Astrocyte (in vitro differentiated cells and primary cell): ENCODE measurements around the gene CCDC141. TPM values are rescaled to one million over a fixed set of nuclear protein-coding genes. Genes with fewer than 3 reads are reported as not detected.
"Not testable (repeated sequence)": the region's sequence is repeated elsewhere in the genome, so short reads cannot be mapped to it uniquely, and the experiment has no call there.

Experiments used
- DNase-seq: peaks from one replicate; pipeline ENCODE4 v3.0.0-alpha.2; 2010; ENCODE audit warnings: low read depth
- FAIRE-seq: peaks from 2 replicates; lab custom pipeline; 2011; peaks lifted over from hg19 to GRCh38; lab: Jason Lieb, UNC
- H2AFZ ChIP-seq: 2 replicates; pipeline ENCODE4 v1.6.0; 2012; ENCODE audit warnings: low read depth, low read length, inconsistent platforms
- H3K27ac ChIP-seq: 2 replicates; pipeline ENCODE4 v1.5.1; 2011; ENCODE audit warnings: low read depth, low read length, inconsistent platforms
- H3K27me3 ChIP-seq: 2 replicates; pipeline ENCODE4 v1.6.0; 2011; ENCODE audit warnings: low read length, inconsistent platforms; ENCODE audit not compliant: insufficient read depth
- H3K36me3 ChIP-seq: 2 replicates; pipeline ENCODE4 v1.5.1; 2011; ENCODE audit warnings: low read length, inconsistent platforms; ENCODE audit not compliant: insufficient read depth
- H3K4me1 ChIP-seq: 2 replicates; pipeline ENCODE4 v1.5.1; 2011; ENCODE audit warnings: low read length, inconsistent platforms; ENCODE audit not compliant: insufficient read depth
- H3K4me2 ChIP-seq: 2 replicates; pipeline ENCODE4 v1.6.0; 2012; ENCODE audit warnings: low read length, inconsistent platforms
- H3K4me3 ChIP-seq: 2 replicates; pipeline ENCODE4 v1.5.1; 2011; ENCODE audit warnings: low read depth, mild to moderate bottlenecking, low read length, inconsistent platforms; ENCODE audit not compliant: insufficient read depth
- H3K79me2 ChIP-seq: 2 replicates; pipeline ENCODE4 v1.6.0; 2012; ENCODE audit warnings: mild to moderate bottlenecking, low read length, inconsistent platforms; ENCODE audit not compliant: insufficient read depth
- H3K9ac ChIP-seq: 2 replicates; pipeline ENCODE4 v1.6.0; 2012; ENCODE audit warnings: mild to moderate bottlenecking, low read length, inconsistent platforms
- H3K9me3 ChIP-seq: 2 replicates; pipeline ENCODE4 v1.5.1; 2012; ENCODE audit warnings: low read depth, mild to moderate bottlenecking, low read length, inconsistent platforms; ENCODE audit not compliant: insufficient read depth
- H4K20me1 ChIP-seq: 2 replicates; pipeline ENCODE4 v1.6.0; 2012; ENCODE audit warnings: low read length, inconsistent platforms; ENCODE audit not compliant: insufficient read depth
- H3K27ac Mint-ChIP-seq: one replicate; pipeline ENCODE4 v1.8.0; 2021; ENCODE audit warnings: mild to moderate bottlenecking, mixed read lengths; ENCODE audit not compliant: unreplicated experiment
- H3K27me3 Mint-ChIP-seq: one replicate; pipeline ENCODE4 v1.8.0; 2021; ENCODE audit warnings: low read depth, mixed read lengths; ENCODE audit not compliant: unreplicated experiment
- H3K36me3 Mint-ChIP-seq: one replicate; pipeline ENCODE4 v1.8.0; 2021; ENCODE audit warnings: low read depth, mixed read lengths; ENCODE audit not compliant: unreplicated experiment
- H3K4me1 Mint-ChIP-seq: one replicate; pipeline ENCODE4 v1.8.0; 2021; ENCODE audit warnings: low read depth, mixed read lengths; ENCODE audit not compliant: unreplicated experiment
- H3K4me3 Mint-ChIP-seq: one replicate; pipeline ENCODE4 v1.8.0; 2021; ENCODE audit warnings: mild to moderate bottlenecking, moderate library complexity, mixed read lengths; ENCODE audit not compliant: unreplicated experiment
- H3K9me3 Mint-ChIP-seq: one replicate; pipeline ENCODE4 v1.8.0; 2021; ENCODE audit warnings: mild to moderate bottlenecking, mixed read lengths; ENCODE audit not compliant: unreplicated experiment
- CTCF ChIP-seq: IDR thresholded peaks from 2 replicates; pipeline ENCODE4 v1.5.1; 2011; ENCODE audit warnings: low read depth, mild to moderate bottlenecking, inconsistent platforms, low read length, moderate library complexity; ENCODE audit not compliant: insufficient read depth
- EZH2 ChIP-seq: IDR thresholded peaks from 2 replicates; pipeline ENCODE4 v1.6.1; 2012; ENCODE audit warnings: mild to moderate bottlenecking, low read length, inconsistent platforms; ENCODE audit not compliant: insufficient read depth
- total RNA-seq: library from RNA; stranded (reverse); gene quantifications from 2 replicates; pipeline ENCODE4 v1.2.1, GENCODE V29; 2021

The CCDC141 gene
- total RNA-seq, 1 donor from 2014 or later, result 0.18 TPM

GRCh38 chr2:178997067-178997466, 52.9 kb downstream of the CCDC141 start:
- H3K36me3 Mint-ChIP-seq, result no peaks in the 10 kb centered on the region
- no peak overlapping the region for H3K4me3 Mint-ChIP-seq
- FAIRE-seq (no peak), DNase-seq (no peak)
- Histone ChIP-seq H3K27ac (no peak overlapping the region), H3K79me2 (no peaks in the 10 kb centered on the region), H3K36me3 (no peaks in the 10 kb centered on the region), H3K9me3 (no peaks in the 10 kb centered on the region), H3K4me3 (no peak overlapping the region), H3K27me3 (no peaks in the 10 kb centered on the region), H4K20me1 (no peaks in the 10 kb centered on the region), H3K9ac (no peak overlapping the region), H2AFZ (no peak overlapping the region), H3K4me1 (no peaks in the 10 kb centered on the region), H3K4me2 (no peak overlapping the region)
- H3K27me3 Mint-ChIP-seq, result no peaks in the 10 kb centered on the region
- TF ChIP-seq EZH2, result no peak
- no peak for TF ChIP-seq CTCF
- no peak overlapping the region for H3K27ac Mint-ChIP-seq
- no peaks in the 10 kb centered on the region for H3K4me1 Mint-ChIP-seq
- peaks cover 4% of the 10 kb centered on the region for H3K9me3 Mint-ChIP-seq

- peaks cover 4% of the 10 kb centered on the region for H3K9me3 Mint-ChIP-seq
- no peaks in the 10 kb centered on the region for H3K9me3 ChIP-seq
- H3K27ac ChIP-seq, result no peak overlapping the region
- H3K27me3 ChIP-seq, result no peaks in the 10 kb centered on the region
- H3K4me3 Mint-ChIP-seq, result no peak overlapping the region
- no peak overlapping the region for H2AFZ ChIP-seq
- no peak overlapping the region for H3K9ac ChIP-seq
- H3K4me1 ChIP-seq, result no peaks in the 10 kb centered on the region
- no peak overlapping the region for H3K4me3 ChIP-seq
- H4K20me1 ChIP-seq, result no peaks in the 10 kb centered on the region
- FAIRE-seq (no peak), DNase-seq (no peak)
- H3K36me3 Mint-ChIP-seq, result no peaks in the 10 kb centered on the region
- H3K36me3 ChIP-seq, result no peaks in the 10 kb centered on the region
- no peaks in the 10 kb centered on the region for H3K79me2 ChIP-seq
- no peak overlapping the region for H3K27ac Mint-ChIP-seq
- no peaks in the 10 kb centered on the region for H3K27me3 Mint-ChIP-seq
- TF ChIP-seq CTCF (no peak), EZH2 (no peak)
- H3K4me1 Mint-ChIP-seq, result no peaks in the 10 kb centered on the region
- no peak overlapping the region for H3K4me2 ChIP-seq
These were observed 55.7 kb downstream of the CCDC141 start for GRCh38 chr2:178994264-178994663.

- H3K4me2 ChIP-seq, result no peak overlapping the region
- no peaks in the 10 kb centered on the region for H3K9me3 ChIP-seq
- H3K36me3 Mint-ChIP-seq, result no peaks in the 10 kb centered on the region
These were observed 56.1 kb downstream of the CCDC141 start for GRCh38 chr2:178993788-178994187.

GRCh38 chr2:178992719-178993118, 57.2 kb downstream of the CCDC141 start:
- H3K27me3 Mint-ChIP-seq, H3K9ac ChIP-seq, H4K20me1 ChIP-seq, H3K36me3 Mint-ChIP-seq, H3K4me1 ChIP-seq, H3K9me3 ChIP-seq, H3K4me3 Mint-ChIP-seq, H3K9me3 Mint-ChIP-seq, H3K4me3 ChIP-seq, H3K27ac Mint-ChIP-seq, H3K27me3 ChIP-seq, H3K79me2 ChIP-seq, DNase-seq, FAIRE-seq, H3K4me1 Mint-ChIP-seq, H3K27ac ChIP-seq, H2AFZ ChIP-seq, H3K36me3 ChIP-seq, H3K4me2 ChIP-seq: not testable (repeated sequence)

More at GRCh38 chr2:178993788-178994187, 56.1 kb downstream of the CCDC141 start:
- H3K27me3 Mint-ChIP-seq, result no peaks in the 10 kb centered on the region
- Histone ChIP-seq H3K36me3 (no peaks in the 10 kb centered on the region), H3K27me3 (no peaks in the 10 kb centered on the region), H3K4me3 (no peak overlapping the region), H3K27ac (no peak overlapping the region), H3K79me2 (no peaks in the 10 kb centered on the region), H4K20me1 (no peaks in the 10 kb centered on the region), H2AFZ (no peak overlapping the region), H3K4me1 (no peaks in the 10 kb centered on the region), H3K9ac (no peak overlapping the region)
- H3K4me3 Mint-ChIP-seq, result no peak overlapping the region
- no peak for TF ChIP-seq CTCF
- no peak for TF ChIP-seq EZH2
- no peak overlapping the region for H3K27ac Mint-ChIP-seq
- DNase-seq, result no peak
- no peaks in the 10 kb centered on the region for H3K4me1 Mint-ChIP-seq
- no peak for FAIRE-seq
- H3K9me3 Mint-ChIP-seq, result peaks cover 4% of the 10 kb centered on the region
